Measurements from ENCODE around the gene AFF3.

Gene AFF3

GRCh38 chr2:99648906-99649789, 493.2 kb downstream of the AFF3 start:
- H3K4me3 ChIP-seq (ENCODE audit: low read length), result no peak overlapping the region
- TF ChIP-seq CTCF (IDR thresholded peaks at IDR 0.05; ENCODE audit: insufficient read depth, low read depth, low read length, missing control alignments), result no peak
- DNase-seq (ENCODE audit: low read depth), result no peak

- no peak overlapping the region for H3K4me3 ChIP-seq (ENCODE audit: low read length)
- TF ChIP-seq CTCF (IDR thresholded peaks at IDR 0.05; ENCODE audit: insufficient read depth, low read depth, low read length, missing control alignments), result no peak
- no peak for DNase-seq (ENCODE audit: low read depth)
These were observed 494.1 kb downstream of the AFF3 start for GRCh38 chr2:99648178-99648844.

- no peak for TF ChIP-seq CTCF (IDR thresholded peaks at IDR 0.05; ENCODE audit: insufficient read depth, low read depth, low read length, missing control alignments)
- DNase-seq (ENCODE audit: low read depth), result no peak
- no peak overlapping the region for H3K4me3 ChIP-seq (ENCODE audit: low read length)
These were observed 496.4 kb downstream of the AFF3 start for GRCh38 chr2:99645960-99646359.

GRCh38 chr2:99644419-99644787, 498.0 kb downstream of the AFF3 start:
- H3K4me3 ChIP-seq (ENCODE audit: low read length), result no peak overlapping the region
- TF ChIP-seq CTCF (IDR thresholded peaks at IDR 0.05; ENCODE audit: insufficient read depth, low read depth, low read length, missing control alignments), result no peak
- no peak for DNase-seq (ENCODE audit: low read depth)

GRCh38 chr2:99643787-99644418, 498.5 kb downstream of the AFF3 start:
- no peak for TF ChIP-seq CTCF (IDR thresholded peaks at IDR 0.05; ENCODE audit: insufficient read depth, low read depth, low read length, missing control alignments)
- no peak overlapping the region for H3K4me3 ChIP-seq (ENCODE audit: low read length)
- DNase-seq (ENCODE audit: low read depth), result no peak

- DNase-seq (ENCODE audit: low read depth), result no peak
- no peak for TF ChIP-seq CTCF (IDR thresholded peaks at IDR 0.05; ENCODE audit: insufficient read depth, low read depth, low read length, missing control alignments)
- no peak overlapping the region for H3K4me3 ChIP-seq (ENCODE audit: low read length)
These were observed 500.4 kb downstream of the AFF3 start for GRCh38 chr2:99641999-99642398.
